Measurements from ENCODE around the gene TP53I13.
"Not testable (repeated sequence)": the region's sequence is repeated elsewhere in the genome, so short reads cannot be mapped to it uniquely, and the experiment has no call there.

The TP53I13 gene

DNA sequence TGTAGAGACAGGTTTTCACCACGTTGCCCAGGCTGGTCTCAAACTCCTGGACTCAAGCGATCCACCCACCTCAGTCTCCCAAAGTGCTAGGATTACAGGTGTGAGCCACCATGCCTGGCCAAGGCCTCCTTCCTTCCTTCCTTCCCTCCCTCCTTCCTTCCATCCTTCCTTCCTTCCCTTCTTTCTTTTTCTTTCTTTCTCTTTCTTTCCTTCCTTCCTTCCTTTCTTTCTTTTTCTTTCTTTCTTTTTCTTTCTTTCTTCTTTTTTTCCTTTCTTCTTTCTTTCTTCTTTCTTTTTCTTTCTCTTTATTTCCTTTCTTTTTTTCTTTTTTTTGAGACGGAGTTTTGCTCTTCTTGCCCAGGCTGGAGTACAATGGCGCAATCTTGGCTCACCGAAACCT, 10.4 kb upstream of the TP53I13 start:
- H3K23ac ChIP-seq (ENCODE audit: low read depth, low read length, poor library complexity); H3K27ac ChIP-seq (replicated peaks; ENCODE audit: low read length); H3K14ac ChIP-seq (ENCODE audit: low read length); H2AK5ac ChIP-seq (ENCODE audit: low read depth, low read length); H3K4me1 ChIP-seq (ENCODE audit: control insufficient read depth in 2 of 2, insufficient read depth in 1 of 2, low read depth in 1 of 2, low read length in 2 of 2); H3K79me1 ChIP-seq (ENCODE audit: low read depth, low read length); DNase-seq (ENCODE audit: low spot score); H3K4me3 ChIP-seq (ENCODE audit: low read length in 2 of 2); H4K8ac ChIP-seq (ENCODE audit: low read depth, low read length); H3K27me3 ChIP-seq (ENCODE audit: control insufficient read depth in 3 of 3, insufficient read depth in 3 of 3, low read depth in 1 of 3, low read length in 3 of 3); H3K4ac ChIP-seq (ENCODE audit: low read length); H3K18ac ChIP-seq (ENCODE audit: low read length); H3K9ac ChIP-seq (ENCODE audit: low read depth, low read length, poor library complexity); H2BK15ac ChIP-seq (ENCODE audit: low read length); H3K9me3 ChIP-seq (replicated peaks in 1 of 2; ENCODE audit: control insufficient read depth in 2 of 2, insufficient read depth in 1 of 2, low read depth in 1 of 2, low read length in 2 of 2); H2AFZ ChIP-seq (ENCODE audit: low read length); H4K91ac ChIP-seq (ENCODE audit: low read depth, low read length, poor library complexity); H2BK12ac ChIP-seq (ENCODE audit: low read length); H2BK5ac ChIP-seq (ENCODE audit: low read length); H3K4me2 ChIP-seq (ENCODE audit: insufficient read depth, low read length, poor library complexity, severe bottlenecking); H2BK120ac ChIP-seq (ENCODE audit: low read depth, low read length): not testable (repeated sequence)
- WGBS, 2 donors (ENCODE audit: extremely low coverage in 2 of 2, insufficient read length in 2 of 2, insufficient replicate concordance in 1 of 2) = no CpG with 5 or more reads among the region's 5 CpGs
- H3K36me3 ChIP-seq (replicated peaks in 1 of 2; ENCODE audit: control insufficient read depth in 2 of 2, insufficient read depth in 2 of 2, low read length in 2 of 2) = peaks cover 0 to 29% of the 10 kb centered on the region in 2 donors

DNA sequence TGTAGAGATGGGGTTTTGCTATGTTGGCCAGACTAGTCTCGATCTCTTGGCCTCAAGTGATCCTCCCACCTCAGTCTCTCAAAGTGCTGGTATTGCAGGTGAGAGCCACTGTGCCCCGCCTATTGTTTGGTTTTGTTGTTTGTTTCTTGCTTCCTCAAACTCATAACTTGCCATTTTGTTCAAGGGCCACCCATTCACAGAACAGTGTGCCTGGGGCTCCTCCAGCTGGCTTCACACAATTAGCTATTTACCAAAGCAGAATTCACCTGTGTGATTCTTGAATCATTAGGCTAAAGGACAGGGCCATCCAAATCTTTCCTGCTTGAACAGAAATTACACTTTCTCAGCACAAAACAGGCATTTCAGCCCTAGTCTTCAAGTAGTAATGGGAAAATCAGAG, 8.9 kb upstream of the TP53I13 start:
- no peak overlapping the region for H3K4me2 ChIP-seq (ENCODE audit: insufficient read depth, low read length, poor library complexity, severe bottlenecking)
- no peak overlapping the region for H3K27ac ChIP-seq (replicated peaks; ENCODE audit: low read length)
- H3K36me3 ChIP-seq (replicated peaks in 1 of 2; ENCODE audit: control insufficient read depth in 2 of 2, insufficient read depth in 2 of 2, low read length in 2 of 2) = peaks cover 0 to 29% of the 10 kb centered on the region in 2 donors
- no peaks in the 10 kb centered on the region for H3K4me1 ChIP-seq (ENCODE audit: control insufficient read depth in 2 of 2, insufficient read depth in 1 of 2, low read depth in 1 of 2, low read length in 2 of 2)
- H3K9me3 ChIP-seq (replicated peaks in 1 of 2; ENCODE audit: control insufficient read depth in 2 of 2, insufficient read depth in 1 of 2, low read depth in 1 of 2, low read length in 2 of 2) = no peaks in the 10 kb centered on the region
- no peak overlapping the region for H2BK120ac ChIP-seq (ENCODE audit: low read depth, low read length)
- H4K8ac ChIP-seq (ENCODE audit: low read depth, low read length) = no peak overlapping the region
- H2BK5ac ChIP-seq (ENCODE audit: low read length) = no peak overlapping the region
- H2AFZ ChIP-seq (ENCODE audit: low read length) = no peak overlapping the region
- no peak overlapping the region for H3K9ac ChIP-seq (ENCODE audit: low read depth, low read length, poor library complexity)
- no CpG with 5 or more reads among the region's 2 CpGs for WGBS, 2 donors (ENCODE audit: extremely low coverage in 2 of 2, insufficient read length in 2 of 2, insufficient replicate concordance in 1 of 2)
- H3K27me3 ChIP-seq (ENCODE audit: control insufficient read depth in 3 of 3, insufficient read depth in 3 of 3, low read depth in 1 of 3, low read length in 3 of 3) = peaks cover 0 to 3% (median 0%) of the 10 kb centered on the region in 3 experiments
- H2BK15ac ChIP-seq (ENCODE audit: low read length) = no peak overlapping the region
- no peak for DNase-seq (ENCODE audit: low spot score)
- H2BK12ac ChIP-seq (ENCODE audit: low read length) = no peak overlapping the region
- no peak overlapping the region for H4K91ac ChIP-seq (ENCODE audit: low read depth, low read length, poor library complexity)
- H3K79me1 ChIP-seq (ENCODE audit: low read depth, low read length) = no peaks in the 10 kb centered on the region
- H3K4me3 ChIP-seq (ENCODE audit: low read length in 2 of 2) = no peak overlapping the region
- H3K18ac ChIP-seq (ENCODE audit: low read length) = no peak overlapping the region
- H3K14ac ChIP-seq (ENCODE audit: low read length) = no peak overlapping the region
- no peak overlapping the region for H3K4ac ChIP-seq (ENCODE audit: low read length)
- H2AK5ac ChIP-seq (ENCODE audit: low read depth, low read length) = no peak overlapping the region
- H3K23ac ChIP-seq (ENCODE audit: low read depth, low read length, poor library complexity) = no peak overlapping the region

DNA sequence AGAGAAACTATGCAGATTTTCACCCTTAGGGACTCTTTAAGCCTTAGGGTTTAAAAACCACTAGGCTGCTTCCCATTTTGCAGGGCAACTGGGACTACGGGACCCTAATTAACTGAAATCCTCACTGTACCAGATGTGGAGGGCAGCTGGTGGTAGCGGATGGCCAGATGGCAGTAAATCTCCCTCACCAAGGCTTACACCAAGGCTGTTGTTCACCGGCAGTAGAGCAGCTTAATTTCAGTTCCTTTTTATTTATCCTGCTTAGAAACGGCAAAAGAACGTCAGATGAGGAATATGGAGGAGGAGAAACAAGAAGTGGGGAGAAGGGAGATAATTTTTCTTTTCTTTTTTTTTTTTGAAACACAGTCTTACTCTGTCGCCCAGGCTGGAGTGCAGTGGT, 8.2 kb upstream of the TP53I13 start:
- H2AK5ac ChIP-seq (ENCODE audit: low read depth, low read length) = no peak overlapping the region
- H3K9ac ChIP-seq (ENCODE audit: low read depth, low read length, poor library complexity) = no peak overlapping the region
- H2BK15ac ChIP-seq (ENCODE audit: low read length) = no peak overlapping the region
- no peak overlapping the region for H3K4ac ChIP-seq (ENCODE audit: low read length)
- no peak overlapping the region for H3K4me3 ChIP-seq (ENCODE audit: low read length in 2 of 2)
- no peak overlapping the region for H2BK120ac ChIP-seq (ENCODE audit: low read depth, low read length)
- H3K36me3 ChIP-seq (replicated peaks in 1 of 2; ENCODE audit: control insufficient read depth in 2 of 2, insufficient read depth in 2 of 2, low read length in 2 of 2) = peaks cover 0 to 29% of the 10 kb centered on the region in 2 donors
- no peak overlapping the region for H3K18ac ChIP-seq (ENCODE audit: low read length)
- no peak overlapping the region for H3K27ac ChIP-seq (replicated peaks; ENCODE audit: low read length)
- H3K9me3 ChIP-seq (replicated peaks in 1 of 2; ENCODE audit: control insufficient read depth in 2 of 2, insufficient read depth in 1 of 2, low read depth in 1 of 2, low read length in 2 of 2) = no peaks in the 10 kb centered on the region
- DNase-seq (ENCODE audit: low spot score) = no peak
- H3K23ac ChIP-seq (ENCODE audit: low read depth, low read length, poor library complexity) = no peak overlapping the region
- peaks cover 0 to 9% (median 0%) of the 10 kb centered on the region in 3 experiments for H3K27me3 ChIP-seq (ENCODE audit: control insufficient read depth in 3 of 3, insufficient read depth in 3 of 3, low read depth in 1 of 3, low read length in 3 of 3)
- no CpG with 5 or more reads among the region's 6 CpGs for WGBS, 2 donors (ENCODE audit: extremely low coverage in 2 of 2, insufficient read length in 2 of 2, insufficient replicate concordance in 1 of 2)
- no peak overlapping the region for H2BK12ac ChIP-seq (ENCODE audit: low read length)
- H4K8ac ChIP-seq (ENCODE audit: low read depth, low read length) = no peak overlapping the region
- no peak overlapping the region for H2AFZ ChIP-seq (ENCODE audit: low read length)
- H3K79me1 ChIP-seq (ENCODE audit: low read depth, low read length) = no peaks in the 10 kb centered on the region
- no peaks in the 10 kb centered on the region for H3K4me1 ChIP-seq (ENCODE audit: control insufficient read depth in 2 of 2, insufficient read depth in 1 of 2, low read depth in 1 of 2, low read length in 2 of 2)
- H3K4me2 ChIP-seq (ENCODE audit: insufficient read depth, low read length, poor library complexity, severe bottlenecking) = no peak overlapping the region
- H4K91ac ChIP-seq (ENCODE audit: low read depth, low read length, poor library complexity) = no peak overlapping the region
- no peak overlapping the region for H2BK5ac ChIP-seq (ENCODE audit: low read length)
- no peak overlapping the region for H3K14ac ChIP-seq (ENCODE audit: low read length)

DNA sequence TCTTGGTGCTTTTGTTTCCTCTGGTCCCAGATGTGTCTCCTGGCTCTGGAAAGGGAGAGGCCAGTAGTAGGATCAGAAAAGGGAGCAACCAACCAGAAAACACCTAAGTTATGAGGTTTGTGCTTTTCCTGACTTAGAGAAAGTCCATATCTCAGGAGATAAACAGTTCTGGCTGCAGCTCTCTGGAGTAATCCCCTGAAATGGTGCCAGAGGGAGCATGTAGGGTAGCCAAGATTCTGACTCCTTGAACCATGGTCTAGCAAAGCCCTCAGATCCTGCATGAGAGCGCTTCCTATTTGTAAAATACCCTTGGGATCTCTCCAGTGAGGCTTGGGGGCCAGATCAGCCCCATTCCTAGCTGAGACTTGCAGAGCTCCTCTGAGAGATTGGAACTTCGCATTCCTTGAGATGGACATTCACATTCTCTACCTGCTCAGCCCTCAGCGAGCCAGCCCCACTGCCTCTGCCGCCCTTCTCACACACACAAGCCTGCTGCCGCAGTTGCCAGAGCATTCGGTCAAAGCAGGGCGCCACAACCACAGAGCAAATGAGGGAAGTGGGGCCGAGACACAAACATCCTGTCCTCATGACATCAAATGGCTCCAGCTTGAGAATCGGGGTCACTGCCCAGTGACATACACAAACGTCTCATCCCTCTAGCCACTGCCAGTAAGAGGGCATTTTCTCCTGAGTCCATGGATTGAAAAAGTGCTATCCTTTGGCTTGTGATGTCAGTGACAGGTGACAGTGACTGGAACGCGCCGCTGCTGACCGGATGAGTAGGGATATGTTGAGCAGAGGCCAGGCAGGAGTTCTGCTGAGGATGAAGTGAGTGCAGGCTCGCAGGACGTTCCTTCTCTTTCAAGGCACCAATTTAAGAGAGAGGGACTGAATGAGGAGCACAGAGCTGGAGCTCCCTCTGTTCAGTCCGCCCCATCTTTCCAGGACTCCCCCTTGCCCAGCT, 6.7 kb upstream of the TP53I13 start:
- Histone ChIP-seq H4K8ac (ENCODE audit: low read depth, low read length) (no peak overlapping the region), H3K23ac (ENCODE audit: low read depth, low read length, poor library complexity) (no peak overlapping the region), H3K79me1 (ENCODE audit: low read depth, low read length) (no peaks in the 10 kb centered on the region), H2AK5ac (ENCODE audit: low read depth, low read length) (no peak overlapping the region), H3K14ac (ENCODE audit: low read length) (no peak overlapping the region), H3K18ac (ENCODE audit: low read length) (no peak overlapping the region), H3K4ac (ENCODE audit: low read length) (no peak overlapping the region), H2BK5ac (ENCODE audit: low read length) (no peak overlapping the region), H3K9ac (ENCODE audit: low read depth, low read length, poor library complexity) (peak overlapping the region; percentile 60), H3K4me2 (ENCODE audit: insufficient read depth, low read length, poor library complexity, severe bottlenecking) (no peak overlapping the region), H3K36me3 (replicated peaks in 1 of 2; ENCODE audit: control insufficient read depth in 2 of 2, insufficient read depth in 2 of 2, low read length in 2 of 2) (peaks cover 0 to 29% of the 10 kb centered on the region in 2 donors), H3K27ac (replicated peaks; ENCODE audit: low read length) (no peak overlapping the region), H2BK15ac (ENCODE audit: low read length) (no peak overlapping the region), H3K27me3 (ENCODE audit: control insufficient read depth in 3 of 3, insufficient read depth in 3 of 3, low read depth in 1 of 3, low read length in 3 of 3) (peaks cover 0 to 24% (median 7%) of the 10 kb centered on the region in 3 experiments), H2AFZ (ENCODE audit: low read length) (no peak overlapping the region), H3K4me3 (ENCODE audit: low read length in 2 of 2) (no peak overlapping the region), H4K91ac (ENCODE audit: low read depth, low read length, poor library complexity) (no peak overlapping the region), H3K9me3 (replicated peaks in 1 of 2; ENCODE audit: control insufficient read depth in 2 of 2, insufficient read depth in 1 of 2, low read depth in 1 of 2, low read length in 2 of 2) (no peaks in the 10 kb centered on the region), H2BK12ac (ENCODE audit: low read length) (no peak overlapping the region), H3K4me1 (ENCODE audit: control insufficient read depth in 2 of 2, insufficient read depth in 1 of 2, low read depth in 1 of 2, low read length in 2 of 2) (peaks cover 4 to 5% of the 10 kb centered on the region in 2 donors), H2BK120ac (ENCODE audit: low read depth, low read length) (no peak overlapping the region)
- no CpG with 5 or more reads among the region's 17 CpGs for WGBS, 2 donors (ENCODE audit: extremely low coverage in 2 of 2, insufficient read length in 2 of 2, insufficient replicate concordance in 1 of 2)
- DNase-seq (ENCODE audit: low spot score) = no peak
